ENCODE data around the gene TEP1.

The TEP1 gene

GRCh38 chr14:20381341-20381740, 32.0 kb downstream of the TEP1 start:
- CTCF ChIA-PET, result interaction anchor here (1.0 to 1.1 kb wide), 2 partner anchors 12 to 33 kb away, joined by 3 read pairs; no protein-coding TSS in a partner anchor
- no peak overlapping the region for H3K4me3 ChIP-seq (ENCODE audit: low read depth, low read length)
- POLR2A ChIA-PET, result interaction anchor here (2.0 kb wide), 1 partner anchor 38 kb away, joined by 5 read pairs; the partner anchor contains the start of gene PARP2
- no peak for TF ChIP-seq CTCF (IDR thresholded peaks at IDR 0.05; ENCODE audit: insufficient read depth, low read length, missing control alignments)
- no peak for DNase-seq (ENCODE audit: low read depth, low spot score)

- no peak for DNase-seq (ENCODE audit: low read depth, low spot score)
- no peak overlapping the region for H3K4me3 ChIP-seq (ENCODE audit: low read depth, low read length)
- CTCF ChIA-PET, result interaction anchor here (1.2 kb wide), 1 partner anchor 228 kb away, joined by 3 read pairs; no protein-coding TSS in a partner anchor
- POLR2A ChIA-PET, result interaction anchor here (2.0 kb wide), 1 partner anchor 37 kb away, joined by 5 read pairs; the partner anchor contains the start of gene PARP2
- TF ChIP-seq CTCF (IDR thresholded peaks at IDR 0.05; ENCODE audit: insufficient read depth, low read length, missing control alignments), result no peak
These were observed 32.6 kb downstream of the TEP1 start for GRCh38 chr14:20380681-20381080.

GRCh38 chr14:20379743-20380142, 33.6 kb downstream of the TEP1 start:
- ChIA-PET POLR2A (no interaction called here), CTCF (interaction anchor here (1.1 to 1.2 kb wide), 2 partner anchors 29 to 229 kb away, joined by 3 read pairs; no protein-coding TSS in a partner anchor)
- no peak for DNase-seq (ENCODE audit: low read depth, low spot score)
- TF ChIP-seq CTCF (IDR thresholded peaks at IDR 0.05; ENCODE audit: insufficient read depth, low read length, missing control alignments), result no peak
- no peak overlapping the region for H3K4me3 ChIP-seq (ENCODE audit: low read depth, low read length)

- no peak for TF ChIP-seq CTCF (IDR thresholded peaks at IDR 0.05; ENCODE audit: insufficient read depth, low read length, missing control alignments)
- ChIA-PET CTCF (no interaction called here), POLR2A (no interaction called here)
These were observed 36.1 kb downstream of the TEP1 start for GRCh38 chr14:20377171-20377570.

GRCh38 chr14:20376071-20376588, 37.2 kb downstream of the TEP1 start:
- no peak overlapping the region for H3K4me3 ChIP-seq (ENCODE audit: low read depth, low read length)
- ChIA-PET CTCF (interaction anchor here (1.1 to 1.6 kb wide), 2 partner anchors 32 to 40 kb away, joined by 3 to 4 read pairs; no protein-coding TSS in a partner anchor), POLR2A (no interaction called here)
- DNase-seq (ENCODE audit: low read depth, low spot score), result no peak
- TF ChIP-seq CTCF (IDR thresholded peaks at IDR 0.05; ENCODE audit: insufficient read depth, low read length, missing control alignments), result no peak

More at GRCh38 chr14:20377171-20377570, 36.1 kb downstream of the TEP1 start:
- no peak for DNase-seq (ENCODE audit: low read depth, low spot score)
- no peak overlapping the region for H3K4me3 ChIP-seq (ENCODE audit: low read depth, low read length)

- POLR2A ChIA-PET, result no interaction called here
- CTCF ChIA-PET, result interaction anchor here (1.1 to 1.6 kb wide), 2 partner anchors 31 to 40 kb away, joined by 3 to 4 read pairs; no protein-coding TSS in a partner anchor
- no peak for TF ChIP-seq CTCF (IDR thresholded peaks at IDR 0.05; ENCODE audit: insufficient read depth, low read length, missing control alignments)
These were observed 37.8 kb downstream of the TEP1 start for GRCh38 chr14:20375471-20375870.

More at GRCh38 chr14:20375471-20375870, 37.8 kb downstream of the TEP1 start:
- no peak overlapping the region for H3K4me3 ChIP-seq (ENCODE audit: low read depth, low read length)
- no peak for DNase-seq (ENCODE audit: low read depth, low spot score)

Measured in AG04449 (cell line).